A549 (cell line): ENCODE measurements around the gene C6orf163. TPM values are rescaled to one million over a fixed set of nuclear protein-coding genes. Genes with fewer than 3 reads are reported as not detected.

Source experiments
- ATAC-seq, 2 experiments: fragments of 200-7000 bp in 1 of 2; fragments of >200 bp in 1 of 2; cut with Nextera tagmentation in 1 of 2; cut with Tn5 transposase in 1 of 2; 3 replicates each; pipeline versions ENCODE4 v1.8.0 to v1.9.1; 2018 to 2020; ENCODE audit warnings: mild to moderate bottlenecking in 1 of 2, moderate library complexity in 1 of 2
- CTCF ChIA-PET: fragments of 300-600 bp; sonication (Branson Sonifier 250); formaldehyde crosslinking; extraction: SDS; loops from one replicate; lab custom pipeline; 2021; ENCODE audit warnings: antibody characterized with exemption, inconsistent platforms; lab: Yijun Ruan, JAX
- POLR2A ChIA-PET: fragments of 350-600 bp; formaldehyde crosslinking; extraction: SDS; loops from one replicate; lab custom pipeline; 2021; ENCODE audit warnings: antibody characterized with exemption, inconsistent platforms; lab: Yijun Ruan, JAX
- DNase-seq, 2 experiments: peaks; one replicate each; pipeline versions ENCODE4 v3.0.0 to v3.0.0-alpha.2; 2011 to 2016; ENCODE audit warnings: low read depth in 1 of 2, low spot score in 1 of 2
- FAIRE-seq: peaks from 2 replicates; lab custom pipeline; 2011; peaks lifted over from hg19 to GRCh38; lab: Jason Lieb, UNC
- H3K27ac ChIP-seq, 2 experiments: fragments of >200 bp; sonication (Bioruptor Twin); formaldehyde crosslinking; 3 replicates each; pipeline ENCODE4 v1.5.1; 2016 to 2017
- H3K4me1 ChIP-seq: fragments of >200 bp; sonication (Bioruptor Twin); formaldehyde crosslinking; 3 replicates; pipeline ENCODE4 v1.6.1; 2016
- H3K4me2 ChIP-seq: fragments of >200 bp; sonication (Bioruptor Twin); formaldehyde crosslinking; 3 replicates; pipeline ENCODE4 v1.6.1; 2016
- H3K4me3 ChIP-seq: fragments of >200 bp; sonication (Bioruptor Twin); formaldehyde crosslinking; 3 replicates; pipeline ENCODE4 v1.5.1; 2016
- H3K9me3 ChIP-seq: fragments of >200 bp; sonication (Bioruptor Twin); formaldehyde crosslinking; 3 replicates; pipeline ENCODE4 v1.6.1; 2016
- BCL3 ChIP-seq: fragments of >200 bp; sonication (Bioruptor Twin); formaldehyde crosslinking; IDR thresholded peaks from 3 replicates; pipeline ENCODE4 v1.6.1; 2016
- CBX2 ChIP-seq: fragments of 200-600 bp; sonication (generic); IDR thresholded peaks from 2 replicates; pipeline ENCODE4 v1.6.1; 2016; ENCODE audit warnings: low read depth, mild to moderate bottlenecking, borderline replicate concordance
- CHD2 ChIP-seq: fragments of 150-350 bp; IDR thresholded peaks from 2 replicates; pipeline ENCODE4 v1.6.1; 2014; ENCODE audit warnings: low read length; ENCODE audit not compliant: partially characterized antibody
- EHF ChIP-seq: fragments of 250-450 bp; sonication (Bioruptor Pico); IDR thresholded peaks from 2 replicates; pipeline ENCODE4 v1.5.0; 2020; ENCODE audit warnings: mild to moderate bottlenecking
- ESRRA ChIP-seq: fragments of 150-350 bp; IDR thresholded peaks from 2 replicates; pipeline ENCODE4 v1.6.1; 2014; ENCODE audit warnings: mild to moderate bottlenecking, low read length, borderline replicate concordance
- FOSL2 ChIP-seq, 2 experiments: fragments of 450-650 bp in 1 of 2; fragments of >200 bp in 1 of 2; sonication (Bioruptor Twin) in 1 of 2; formaldehyde crosslinking; IDR thresholded peaks; 2 replicates each; pipeline versions ENCODE4 v1.5.0 to v1.6.1; 2016 to 2020; ENCODE audit warnings: mild to moderate bottlenecking in 1 of 2, moderate library complexity in 1 of 2
- HEYL ChIP-seq: fragments of 250-450 bp; sonication (Bioruptor Pico); IDR thresholded peaks from 2 replicates; pipeline ENCODE4 v1.8.0; 2021; ENCODE audit warnings: mild to moderate bottlenecking, moderate library complexity
- HOXA7 ChIP-seq: fragments of 250-450 bp; sonication (Bioruptor Pico); IDR thresholded peaks from 2 replicates; pipeline ENCODE4 v1.5.0; 2020; ENCODE audit warnings: mild to moderate bottlenecking, moderate library complexity
- HOXB5 ChIP-seq: fragments of 250-450 bp; sonication (Bioruptor Pico); IDR thresholded peaks from 2 replicates; pipeline ENCODE4 v1.5.0; 2020; ENCODE audit warnings: mild to moderate bottlenecking, moderate library complexity
- JUNB ChIP-seq: fragments of >200 bp; sonication (Bioruptor Twin); formaldehyde crosslinking; IDR thresholded peaks from 2 replicates; pipeline ENCODE4 v1.6.1; 2016
- KDM1A ChIP-seq: fragments of 200-600 bp; sonication (generic); IDR thresholded peaks from 2 replicates; pipeline ENCODE4 v1.6.1; 2016; ENCODE audit warnings: low read depth, mild to moderate bottlenecking
- MAZ ChIP-seq: fragments of 150-350 bp; IDR thresholded peaks from 2 replicates; pipeline ENCODE4 v1.6.1; 2014; ENCODE audit warnings: antibody characterized with exemption, low read depth, low read length, borderline replicate concordance
- NR3C1 ChIP-seq: fragments of >200 bp; sonication (Bioruptor Twin); formaldehyde crosslinking; IDR thresholded peaks from 3 replicates; pipeline ENCODE4 v1.6.1; 2017
- PHF8 ChIP-seq: fragments of 200-600 bp; sonication (generic); IDR thresholded peaks from 2 replicates; pipeline ENCODE4 v1.6.1; 2016; ENCODE audit warnings: low read depth, mild to moderate bottlenecking, antibody characterized with exemption, moderate library complexity, borderline replicate concordance
- RAD21 ChIP-seq, 2 experiments: fragments of >200 bp in 1 of 2; sonication (Bioruptor Twin) in 1 of 2; formaldehyde crosslinking in 1 of 2; IDR thresholded peaks in 1 of 2; conservative IDR thresholded peaks in 1 of 2; 2 replicates in 1 of 2; 3 replicates in 1 of 2; pipeline ENCODE4 v1.6.1; 2012 to 2018; ENCODE audit warnings: inconsistent platforms in 1 of 2
- RARB ChIP-seq: fragments of 250-450 bp; sonication (Bioruptor Pico); IDR thresholded peaks from 2 replicates; pipeline ENCODE4 v1.8.0; 2021; ENCODE audit warnings: mild to moderate bottlenecking, moderate library complexity
- RFX5 ChIP-seq: fragments of 450-650 bp; IDR thresholded peaks from 2 replicates; pipeline ENCODE4 v1.7.1; 2014; ENCODE audit warnings: antibody characterized with exemption, mild to moderate bottlenecking, moderate library complexity
- SMC3 ChIP-seq: fragments of >200 bp; sonication (Bioruptor Twin); formaldehyde crosslinking; IDR thresholded peaks from 3 replicates; pipeline ENCODE4 v1.6.1; 2018; ENCODE audit warnings: inconsistent platforms
- USF2 ChIP-seq: fragments of 450-650 bp; IDR thresholded peaks from 2 replicates; pipeline ENCODE4 v1.6.1; 2014; ENCODE audit warnings: antibody characterized with exemption
- ZNF302 ChIP-seq: fragments of 250-450 bp; sonication (Bioruptor Pico); IDR thresholded peaks from 2 replicates; pipeline ENCODE4 v1.9.0; 2021; ENCODE audit warnings: inconsistent platforms, mild to moderate bottlenecking, moderate library complexity
- WGBS: methylation state at CpG from one replicate; pipeline ENCODE4 v1.1.6; 2017; ENCODE audit errors: missing lambda C conversion rate; 5-methylcytosine and 5-hydroxymethylcytosine counted together
- polyA plus RNA-seq, 4 experiments: library from polyadenylated mRNA; depleted of rRNA in 3 of 4; stranded (reverse); fragments of >200 nt; fragmentation: RNase III in 1 of 4; extraction: RNeasy Plus Mini Kit Qiagen cat#74134 plus additional on column Dnase treatment in 1 of 4; gene quantifications; 2 replicates in 3 of 4; 3 replicates in 1 of 4; pipeline ENCODE4 v1.2.3, GENCODE V29; 2011 to 2017
- TF ChIP-seq, protein P1 (sequence below): fragments of 200-600 bp; sonication (generic); IDR thresholded peaks from 2 replicates; pipeline ENCODE4 v1.6.1; 2016; ENCODE audit warnings: antibody characterized with exemption, mild to moderate bottlenecking, moderate library complexity
- TF ChIP-seq, protein P2 (sequence below): fragments of >200 bp; sonication (Bioruptor Twin); formaldehyde crosslinking; IDR thresholded peaks from 2 replicates; pipeline ENCODE4 v1.6.1; 2016
- TF ChIP-seq, protein P3 (sequence below): IDR thresholded peaks from 2 replicates; pipeline ENCODE4 v1.6.1; 2012

The C6orf163 gene
- polyA plus RNA-seq, 2 of the 4 experiments (the other 2 are of a cell fraction) = 0.39 to 0.44 TPM

- ChIA-PET CTCF (no interaction called here), POLR2A (no interaction called here)
- ATAC-seq = no peak
- Histone ChIP-seq H3K4me1 (no peaks in the 10 kb centered on the region), H3K9me3 (no peaks in the 10 kb centered on the region), H3K27ac (no peak overlapping the region), H3K4me3 (no peak overlapping the region), H3K4me2 (no peak overlapping the region)
- no peak for FAIRE-seq
- WGBS = 100% methylated on average over 1 of the region's 1 CpG
- no peak for DNase-seq
- TF ChIP-seq SMC3 = no peak
- TF ChIP-seq CBX2 = no peak
- no peak for TF ChIP-seq RARB (CRISPR knock-in tag)
- no peak for TF ChIP-seq CHD2
- no peak for TF ChIP-seq FOSL2 (IDR thresholded peaks at IDR 0.05)
- no peak for TF ChIP-seq FOSL2 (CRISPR knock-in tag; IDR thresholded peaks at IDR 0.05)
- no peak for TF ChIP-seq RFX5
Observed at GRCh38 chr6:87334683-87335082, 9.9 kb upstream of the C6orf163 start.

DNA sequence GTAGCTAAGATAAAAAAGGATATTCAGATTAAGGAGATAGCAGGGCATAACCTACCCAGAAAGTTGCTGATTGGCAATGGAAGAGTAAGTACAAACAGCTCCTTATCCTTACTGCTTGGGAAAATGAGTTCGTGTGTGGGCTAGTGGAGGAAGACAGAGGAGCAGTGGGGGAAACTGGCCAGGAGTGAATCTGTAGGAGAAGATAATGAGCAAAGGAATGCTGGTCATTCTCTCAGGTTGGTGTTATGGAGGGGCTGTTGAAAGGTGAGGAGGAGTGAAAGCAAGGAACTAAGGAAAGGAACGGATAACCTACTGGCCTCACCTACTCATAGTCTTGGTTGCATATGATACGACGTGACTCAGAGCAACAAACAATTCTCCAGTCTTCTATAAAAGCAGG, 8.2 kb upstream of the C6orf163 start:
- FAIRE-seq = no peak
- no peak for ATAC-seq
- H3K27ac ChIP-seq = no peak overlapping the region
- no peaks in the 10 kb centered on the region for H3K9me3 ChIP-seq
- no peak overlapping the region for H3K4me3 ChIP-seq
- ChIA-PET CTCF (interaction anchor here (0.6 to 0.7 kb wide), 2 partner anchors 194 to 1444 kb away, joined by 3 read pairs; no protein-coding TSS in a partner anchor), POLR2A (no interaction called here)
- no peaks in the 10 kb centered on the region for H3K4me1 ChIP-seq
- no peak for DNase-seq
- TF ChIP-seq HOXB5 (CRISPR knock-in tag) = no peak
- TF ChIP-seq ESRRA = no peak
- TF ChIP-seq, protein P1, sequence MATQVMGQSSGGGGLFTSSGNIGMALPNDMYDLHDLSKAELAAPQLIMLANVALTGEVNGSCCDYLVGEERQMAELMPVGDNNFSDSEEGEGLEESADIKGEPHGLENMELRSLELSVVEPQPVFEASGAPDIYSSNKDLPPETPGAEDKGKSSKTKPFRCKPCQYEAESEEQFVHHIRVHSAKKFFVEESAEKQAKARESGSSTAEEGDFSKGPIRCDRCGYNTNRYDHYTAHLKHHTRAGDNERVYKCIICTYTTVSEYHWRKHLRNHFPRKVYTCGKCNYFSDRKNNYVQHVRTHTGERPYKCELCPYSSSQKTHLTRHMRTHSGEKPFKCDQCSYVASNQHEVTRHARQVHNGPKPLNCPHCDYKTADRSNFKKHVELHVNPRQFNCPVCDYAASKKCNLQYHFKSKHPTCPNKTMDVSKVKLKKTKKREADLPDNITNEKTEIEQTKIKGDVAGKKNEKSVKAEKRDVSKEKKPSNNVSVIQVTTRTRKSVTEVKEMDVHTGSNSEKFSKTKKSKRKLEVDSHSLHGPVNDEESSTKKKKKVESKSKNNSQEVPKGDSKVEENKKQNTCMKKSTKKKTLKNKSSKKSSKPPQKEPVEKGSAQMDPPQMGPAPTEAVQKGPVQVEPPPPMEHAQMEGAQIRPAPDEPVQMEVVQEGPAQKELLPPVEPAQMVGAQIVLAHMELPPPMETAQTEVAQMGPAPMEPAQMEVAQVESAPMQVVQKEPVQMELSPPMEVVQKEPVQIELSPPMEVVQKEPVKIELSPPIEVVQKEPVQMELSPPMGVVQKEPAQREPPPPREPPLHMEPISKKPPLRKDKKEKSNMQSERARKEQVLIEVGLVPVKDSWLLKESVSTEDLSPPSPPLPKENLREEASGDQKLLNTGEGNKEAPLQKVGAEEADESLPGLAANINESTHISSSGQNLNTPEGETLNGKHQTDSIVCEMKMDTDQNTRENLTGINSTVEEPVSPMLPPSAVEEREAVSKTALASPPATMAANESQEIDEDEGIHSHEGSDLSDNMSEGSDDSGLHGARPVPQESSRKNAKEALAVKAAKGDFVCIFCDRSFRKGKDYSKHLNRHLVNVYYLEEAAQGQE = no peak
- TF ChIP-seq HEYL (CRISPR knock-in tag) = no peak
- no peak for TF ChIP-seq RFX5
- no peak for TF ChIP-seq USF2
- TF ChIP-seq BCL3 = no peak
- TF ChIP-seq JUNB = no peak
- TF ChIP-seq, protein P2, sequence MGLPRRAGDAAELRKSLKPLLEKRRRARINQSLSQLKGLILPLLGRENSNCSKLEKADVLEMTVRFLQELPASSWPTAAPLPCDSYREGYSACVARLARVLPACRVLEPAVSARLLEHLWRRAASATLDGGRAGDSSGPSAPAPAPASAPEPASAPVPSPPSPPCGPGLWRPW = no peak
- TF ChIP-seq KDM1A = no peak
- TF ChIP-seq ZNF302 (CRISPR knock-in tag) = no peak
- no peak for TF ChIP-seq EHF (CRISPR knock-in tag)
- TF ChIP-seq RAD21 (conservative IDR thresholded peaks at IDR 0.05 in 1 of 2, IDR thresholded peaks at IDR 0.05 in 1 of 2) = no peak
- TF ChIP-seq HOXA7 = no peak
- no peak for TF ChIP-seq NR3C1
- no peak for TF ChIP-seq MAZ
- TF ChIP-seq, protein P3, sequence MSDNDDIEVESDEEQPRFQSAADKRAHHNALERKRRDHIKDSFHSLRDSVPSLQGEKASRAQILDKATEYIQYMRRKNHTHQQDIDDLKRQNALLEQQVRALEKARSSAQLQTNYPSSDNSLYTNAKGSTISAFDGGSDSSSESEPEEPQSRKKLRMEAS = no peak
- no peak for TF ChIP-seq PHF8
- TF ChIP-seq, all 56 proteins: peak for 0
- 87% methylated on average over 4 of the region's 4 CpGs for WGBS
- no peak overlapping the region for H3K4me2 ChIP-seq
